Measurements from ENCODE around the gene GPX2. TPM values are rescaled to one million over a fixed set of nuclear protein-coding genes. Genes with fewer than 3 reads are reported as not detected.

Gene GPX2
- not detected in 2 replicates for total RNA-seq (2014; rRNA removed; shearing (Covaris generic))

GRCh38 chr14:64942531-64943111 lies at the start of gene GPX2:
TSS of gene GPX2 (minus strand) at chr14:64942745. CDS start at chr14:64942726, 19 bp downstream.
- Histone ChIP-seq H3K36me3 (no peaks in the 10 kb centered on the region), H3K27ac (no peak within 1 kb of the TSS), H3K4me3 (no peak within 1 kb of the TSS), H3K9me3 (replicated peaks) (no peaks in the 10 kb centered on the region), H3K4me1 (no peaks in the 10 kb centered on the region), H3K27me3 (no peaks in the 10 kb centered on the region)
- DNase-seq, result no peak

- Histone ChIP-seq H3K36me3 (no peaks in the 10 kb centered on the region), H3K9me3 (replicated peaks) (no peaks in the 10 kb centered on the region), H3K4me3 (no peak overlapping the region), H3K27me3 (no peaks in the 10 kb centered on the region), H3K27ac (no peak overlapping the region), H3K4me1 (peaks cover 6% of the 10 kb centered on the region)
- DNase-seq, result no peak
These were observed 48.4 kb upstream of the GPX2 start for GRCh38 chr14:64990939-64991338.

- H3K9me3 ChIP-seq (replicated peaks), result no peaks in the 10 kb centered on the region
- DNase-seq, result no peak
- peaks cover 8% of the 10 kb centered on the region for H3K4me1 ChIP-seq
- no peaks in the 10 kb centered on the region for H3K36me3 ChIP-seq
- H3K4me3 ChIP-seq, result no peak overlapping the region
- H3K27me3 ChIP-seq, result no peaks in the 10 kb centered on the region
- H3K27ac ChIP-seq, result no peak overlapping the region
These were observed 47.8 kb upstream of the GPX2 start for GRCh38 chr14:64990296-64990695.

GRCh38 chr14:64987438-64987767 lies 44.9 kb upstream of the GPX2 start:
- Histone ChIP-seq H3K4me1 (peaks cover 8% of the 10 kb centered on the region), H3K27ac (peak overlapping the region; percentile 74), H3K9me3 (replicated peaks) (no peaks in the 10 kb centered on the region), H3K36me3 (no peaks in the 10 kb centered on the region), H3K27me3 (no peaks in the 10 kb centered on the region), H3K4me3 (peak overlapping the region; percentile 87)
- DNase-seq, result no peak

- Histone ChIP-seq H3K27ac (peak within 1 kb of the TSS; percentile 74), H3K9me3 (replicated peaks) (no peaks in the 10 kb centered on the region), H3K4me3 (peak within 1 kb of the TSS; percentile 87), H3K36me3 (no peaks in the 10 kb centered on the region), H3K27me3 (no peaks in the 10 kb centered on the region), H3K4me1 (peaks cover 8% of the 10 kb centered on the region)
- DNase-seq, result peak; percentile 94 to 96
These were observed 44.3 kb upstream of the GPX2 start, which contains the start of gene FNTB for GRCh38 chr14:64986648-64987437. TSS of gene FNTB (plus strand) at chr14:64986895. CDS start at chr14:64986954, 59 bp downstream.

GRCh38 chr14:64983439-64984310 lies 41.1 kb upstream of the GPX2 start:
- peaks cover 13% of the 10 kb centered on the region for H3K4me1 ChIP-seq
- H3K4me3 ChIP-seq, result no peak overlapping the region
- peak in 1 of 2 experiments; percentile 60 for DNase-seq
- H3K36me3 ChIP-seq, result no peaks in the 10 kb centered on the region
- no peak overlapping the region for H3K27ac ChIP-seq
- no peaks in the 10 kb centered on the region for H3K27me3 ChIP-seq
- no peaks in the 10 kb centered on the region for H3K9me3 ChIP-seq (replicated peaks)

- no peaks in the 10 kb centered on the region for H3K27me3 ChIP-seq
- no peak overlapping the region for H3K27ac ChIP-seq
- H3K4me1 ChIP-seq, result peaks cover 5% of the 10 kb centered on the region; the same call in 1 of the 2 replicates
- H3K36me3 ChIP-seq, result no peaks in the 10 kb centered on the region
- no peak overlapping the region for H3K4me3 ChIP-seq
- no peaks in the 10 kb centered on the region for H3K9me3 ChIP-seq (replicated peaks)
- peak; percentile 45 to 65 for DNase-seq
These were observed 37.0 kb upstream of the GPX2 start for GRCh38 chr14:64979336-64980074.

- H3K36me3 ChIP-seq, result no peaks in the 10 kb centered on the region
- no peak overlapping the region for H3K27ac ChIP-seq
- peaks cover 17% of the 10 kb centered on the region for H3K4me1 ChIP-seq
- no peak for DNase-seq
- H3K9me3 ChIP-seq (replicated peaks), result no peaks in the 10 kb centered on the region
- H3K27me3 ChIP-seq, result no peaks in the 10 kb centered on the region
- H3K4me3 ChIP-seq, result no peak overlapping the region
These were observed 32.0 kb upstream of the GPX2 start for GRCh38 chr14:64974563-64974962.

- H3K4me1 ChIP-seq, result peaks cover 20% of the 10 kb centered on the region
These were observed 31.3 kb upstream of the GPX2 start for GRCh38 chr14:64973826-64974225.

GRCh38 chr14:64973026-64973442 lies 30.5 kb upstream of the GPX2 start:
- Histone ChIP-seq H3K27ac (no peak overlapping the region), H3K4me3 (no peak overlapping the region), H3K9me3 (replicated peaks) (no peaks in the 10 kb centered on the region), H3K36me3 (no peaks in the 10 kb centered on the region), H3K27me3 (no peaks in the 10 kb centered on the region), H3K4me1 (peaks cover 28% of the 10 kb centered on the region)
- no peak for DNase-seq

More at GRCh38 chr14:64973826-64974225, 31.3 kb upstream of the GPX2 start:
- no peak for DNase-seq
- H3K4me3 ChIP-seq, result no peak overlapping the region
- H3K27ac ChIP-seq, result no peak overlapping the region
- no peaks in the 10 kb centered on the region for H3K27me3 ChIP-seq
- H3K9me3 ChIP-seq (replicated peaks), result no peaks in the 10 kb centered on the region
- H3K36me3 ChIP-seq, result no peaks in the 10 kb centered on the region

- no peaks in the 10 kb centered on the region for H3K36me3 ChIP-seq
- no peaks in the 10 kb centered on the region for H3K9me3 ChIP-seq (replicated peaks)
- H3K27me3 ChIP-seq, result no peaks in the 10 kb centered on the region
- peak within 1 kb of the TSS; percentile 83 for H3K4me3 ChIP-seq
- H3K27ac ChIP-seq, result peak within 1 kb of the TSS; percentile 33
- peak; percentile 35 to 42 for DNase-seq
- H3K4me1 ChIP-seq, result peaks cover 28% of the 10 kb centered on the region
These were observed 29.6 kb upstream of the GPX2 start, which contains the start of gene RAB15 for GRCh38 chr14:64971943-64972791. TSS of gene RAB15 (minus strand) at chr14:64972336. CDS start at chr14:64972076, 260 bp downstream.

GRCh38 chr14:64971491-64971942 lies 29.0 kb upstream of the GPX2 start:
- Histone ChIP-seq H3K9me3 (replicated peaks) (no peaks in the 10 kb centered on the region), H3K4me3 (peak overlapping the region; percentile 83), H3K27me3 (no peaks in the 10 kb centered on the region), H3K27ac (peak overlapping the region; percentile 33), H3K4me1 (peaks cover 28% of the 10 kb centered on the region), H3K36me3 (no peaks in the 10 kb centered on the region)
- no peak for DNase-seq

- DNase-seq, result peak; percentile 44 to 64
- H3K27me3 ChIP-seq, result no peaks in the 10 kb centered on the region
- peak overlapping the region; percentile 83 for H3K4me3 ChIP-seq
- no peaks in the 10 kb centered on the region for H3K36me3 ChIP-seq
- peaks cover 28% of the 10 kb centered on the region for H3K4me1 ChIP-seq
- peak overlapping the region; percentile 33 for H3K27ac ChIP-seq
- no peaks in the 10 kb centered on the region for H3K9me3 ChIP-seq (replicated peaks)
These were observed 28.4 kb upstream of the GPX2 start for GRCh38 chr14:64970776-64971477.

Measured in SJCRH30 (cell line).